Endodermal cell (in vitro differentiated cells): ENCODE measurements around the gene MSL2. TPM values are rescaled to one million over a fixed set of nuclear protein-coding genes. Genes with fewer than 3 reads are reported as not detected.
A peak's percentile ranks its signal among the peaks of the same experiment; 100 is the strongest.
"Not testable (repeated sequence)": the region's sequence is repeated elsewhere in the genome, so short reads cannot be mapped to it uniquely, and the experiment has no call there.

Source experiments
- DNase-seq: peaks from one replicate; pipeline ENCODE4 v3.0.0-alpha.2; 2017
- H3K27ac ChIP-seq: 2 replicates; pipeline ENCODE4 v1.5.1; 2013; ENCODE audit warnings: mild to moderate bottlenecking, low read depth, low read length, moderate library complexity
- H3K27me3 ChIP-seq: 2 replicates; pipeline ENCODE4 v1.6.1; 2013; ENCODE audit warnings: mild to moderate bottlenecking, low read length, moderate library complexity; ENCODE audit not compliant: insufficient read depth, control insufficient read depth, poor library complexity, severe bottlenecking
- H3K36me3 ChIP-seq: 2 replicates; pipeline ENCODE4 v1.7.0; 2013; ENCODE audit warnings: mild to moderate bottlenecking, low read length, moderate library complexity; ENCODE audit not compliant: control insufficient read depth, insufficient read depth
- H3K4me1 ChIP-seq: one replicate; pipeline ENCODE4 v1.7.0; 2013; ENCODE audit warnings: low read length; ENCODE audit not compliant: control insufficient read depth, insufficient read depth
- H3K4me3 ChIP-seq: 2 replicates; pipeline ENCODE4 v1.5.1; 2013; ENCODE audit warnings: mild to moderate bottlenecking, low read length, moderate library complexity
- H3K9ac ChIP-seq: 2 replicates; pipeline ENCODE4 v1.6.1; 2013; ENCODE audit warnings: mild to moderate bottlenecking, low read length, moderate library complexity; ENCODE audit not compliant: poor library complexity, severe bottlenecking; ENCODE audit errors: extremely low read depth
- H3K9me3 ChIP-seq: 2 replicates; pipeline ENCODE4 v1.6.1; 2013; ENCODE audit warnings: mild to moderate bottlenecking, low read length, moderate library complexity; ENCODE audit not compliant: control insufficient read depth
- H3K27ac Mint-ChIP-seq: 2 replicates; pipeline ENCODE4 v1.8.0; 2020; ENCODE audit warnings: mixed read lengths
- H3K27me3 Mint-ChIP-seq: 2 replicates; pipeline ENCODE4 v1.8.0; 2021; ENCODE audit warnings: mild to moderate bottlenecking, mixed read lengths; ENCODE audit not compliant: insufficient read depth
- H3K36me3 Mint-ChIP-seq: 2 replicates; pipeline ENCODE4 v1.8.0; 2020; ENCODE audit warnings: low read depth, mixed read lengths
- H3K4me1 Mint-ChIP-seq: 2 replicates; pipeline ENCODE4 v1.8.0; 2020; ENCODE audit warnings: mixed read lengths
- H3K4me3 Mint-ChIP-seq: 2 replicates; pipeline ENCODE4 v1.8.0; 2020; ENCODE audit warnings: mild to moderate bottlenecking, moderate library complexity, mixed read lengths
- H3K9me3 Mint-ChIP-seq: 2 replicates; pipeline ENCODE4 v1.8.0; 2020; ENCODE audit warnings: mild to moderate bottlenecking, mixed read lengths
- CTCF ChIP-seq: fragments of 200-600 bp; sonication (generic); conservative IDR thresholded peaks from 2 replicates; pipeline ENCODE4 v1.5.0; 2021; ENCODE audit warnings: antibody characterized with exemption, mild to moderate bottlenecking
- WGBS, 2 experiments: methylation state at CpG; one replicate each; pipeline versions ENCODE4 v1.1.5 to v1.1.7; 2013; ENCODE audit warnings: missing lambda C conversion rate in 2 of 2, mixed read lengths in 1 of 2; ENCODE audit not compliant: insufficient coverage in 1 of 2, insufficient read length in 1 of 2; 5-methylcytosine and 5-hydroxymethylcytosine counted together
- total RNA-seq, 2 donors: library from RNA; stranded (reverse); fragmentation: NEBNext Ultra II Directional in 1 of 2; extraction: Animal tissue kit (Norgen Biotek cat#: 25700) in 1 of 2; gene quantifications; 2 replicates in 1 of 2; 3 replicates in 1 of 2; pipeline ENCODE4 v1.2.1, GENCODE V29; 2021

Gene MSL2
- total RNA-seq, 2 donors from 2014 or later, result 35.1 to 45.7 TPM

GRCh38 chr3:136209921-136210320 lies 13.8 kb upstream of the MSL2 start:
- DNase-seq, result no peak
- no peak overlapping the region for H3K4me3 Mint-ChIP-seq
- Histone ChIP-seq H3K9ac (no peak overlapping the region), H3K9me3 (no peaks in the 10 kb centered on the region), H3K4me3 (no peak overlapping the region), H3K27ac (no peak overlapping the region), H3K27me3 (no peaks in the 10 kb centered on the region), H3K4me1 (no peaks in the 10 kb centered on the region), H3K36me3 (no peaks in the 10 kb centered on the region)
- H3K9me3 Mint-ChIP-seq, result no peaks in the 10 kb centered on the region
- no peaks in the 10 kb centered on the region for H3K4me1 Mint-ChIP-seq
- no peak for TF ChIP-seq CTCF
- no peak overlapping the region for H3K27ac Mint-ChIP-seq
- H3K27me3 Mint-ChIP-seq, result peaks cover 8% of the 10 kb centered on the region
- H3K36me3 Mint-ChIP-seq, result no peaks in the 10 kb centered on the region

- H3K4me1 Mint-ChIP-seq, result no peaks in the 10 kb centered on the region
- H3K36me3 Mint-ChIP-seq, result no peaks in the 10 kb centered on the region
- Histone ChIP-seq H3K27ac (no peak overlapping the region), H3K9me3 (no peaks in the 10 kb centered on the region), H3K27me3 (no peaks in the 10 kb centered on the region), H3K4me1 (no peaks in the 10 kb centered on the region), H3K4me3 (no peak overlapping the region), H3K36me3 (no peaks in the 10 kb centered on the region), H3K9ac (no peak overlapping the region)
- 85% methylated on average over 4 of the region's 4 CpGs for WGBS, 2 experiments
- no peak overlapping the region for H3K4me3 Mint-ChIP-seq
- no peak for TF ChIP-seq CTCF
- no peak overlapping the region for H3K27ac Mint-ChIP-seq
- no peak for DNase-seq
- peaks cover 8% of the 10 kb centered on the region for H3K27me3 Mint-ChIP-seq
- no peaks in the 10 kb centered on the region for H3K9me3 Mint-ChIP-seq
Measured at GRCh38 chr3:136207489-136208115, 11.5 kb upstream of the MSL2 start.

- not testable (repeated sequence) for H3K4me1 Mint-ChIP-seq, H3K4me3 Mint-ChIP-seq, DNase-seq, H3K27me3 ChIP-seq, H3K36me3 ChIP-seq, H3K9ac ChIP-seq, H3K27me3 Mint-ChIP-seq, H3K9me3 ChIP-seq, H3K4me3 ChIP-seq, H3K9me3 Mint-ChIP-seq, H3K4me1 ChIP-seq, H3K27ac Mint-ChIP-seq, H3K36me3 Mint-ChIP-seq, H3K27ac ChIP-seq
- 92 to 100% methylated on average over 5 of the region's 5 CpGs for WGBS, 2 experiments
Measured at GRCh38 chr3:136199219-136199618, 3.1 kb upstream of the MSL2 start.

- peaks cover 10% of the 10 kb centered on the region for H3K4me1 Mint-ChIP-seq
- not testable (repeated sequence) for H3K27ac ChIP-seq, H3K36me3 ChIP-seq, DNase-seq, H3K36me3 Mint-ChIP-seq, H3K9me3 Mint-ChIP-seq, H3K4me1 ChIP-seq, H3K9ac ChIP-seq, H3K27me3 Mint-ChIP-seq, H3K27me3 ChIP-seq, H3K4me3 Mint-ChIP-seq, H3K9me3 ChIP-seq, H3K27ac Mint-ChIP-seq
- H3K4me3 ChIP-seq, result peak overlapping the region; percentile 100
- 95 to 97% methylated on average over 7 to 10 of the region's 10 CpGs for WGBS, 2 experiments
Measured at GRCh38 chr3:136198462-136199078, 2.4 kb upstream of the MSL2 start.
